Breast epithelium (tissue), 3 donors: ENCODE measurements around the gene PHAX.

Source experiments
- CTCF ChIP-seq, 3 donors: fragments of 450-650 bp; IDR thresholded peaks; one replicate each; pipeline ENCODE4 v1.5.1; 2016 to 2017; ENCODE audit warnings: antibody characterized with exemption in 3 of 3, mild to moderate bottlenecking in 3 of 3, moderate library complexity in 3 of 3
- POLR2A ChIP-seq: fragments of 450-650 bp; IDR thresholded peaks from one replicate; pipeline ENCODE4 v1.6.1; 2016; ENCODE audit warnings: antibody characterized with exemption, mild to moderate bottlenecking, moderate library complexity
- POLR2AphosphoS5 ChIP-seq, 3 donors: sonication (generic); formaldehyde crosslinking; IDR thresholded peaks; one replicate each; pipeline ENCODE4 v1.6.1; 2017; ENCODE audit warnings: antibody characterized with exemption in 3 of 3

GRCh38 chr5:126673477-126673876 is 72.7 kb downstream of the PHAX start:
- no peak for TF ChIP-seq CTCF (IDR thresholded peaks at IDR 0.05)
- no peak for TF ChIP-seq POLR2AphosphoS5 (IDR thresholded peaks at IDR 0.05)
- no peak for TF ChIP-seq POLR2A
